ENCODE measurements around the gene EML5. TPM values are rescaled to one million over a fixed set of nuclear protein-coding genes. Genes with fewer than 3 reads are reported as not detected.

The EML5 gene
- total RNA-seq: 3.8 TPM

DNA sequence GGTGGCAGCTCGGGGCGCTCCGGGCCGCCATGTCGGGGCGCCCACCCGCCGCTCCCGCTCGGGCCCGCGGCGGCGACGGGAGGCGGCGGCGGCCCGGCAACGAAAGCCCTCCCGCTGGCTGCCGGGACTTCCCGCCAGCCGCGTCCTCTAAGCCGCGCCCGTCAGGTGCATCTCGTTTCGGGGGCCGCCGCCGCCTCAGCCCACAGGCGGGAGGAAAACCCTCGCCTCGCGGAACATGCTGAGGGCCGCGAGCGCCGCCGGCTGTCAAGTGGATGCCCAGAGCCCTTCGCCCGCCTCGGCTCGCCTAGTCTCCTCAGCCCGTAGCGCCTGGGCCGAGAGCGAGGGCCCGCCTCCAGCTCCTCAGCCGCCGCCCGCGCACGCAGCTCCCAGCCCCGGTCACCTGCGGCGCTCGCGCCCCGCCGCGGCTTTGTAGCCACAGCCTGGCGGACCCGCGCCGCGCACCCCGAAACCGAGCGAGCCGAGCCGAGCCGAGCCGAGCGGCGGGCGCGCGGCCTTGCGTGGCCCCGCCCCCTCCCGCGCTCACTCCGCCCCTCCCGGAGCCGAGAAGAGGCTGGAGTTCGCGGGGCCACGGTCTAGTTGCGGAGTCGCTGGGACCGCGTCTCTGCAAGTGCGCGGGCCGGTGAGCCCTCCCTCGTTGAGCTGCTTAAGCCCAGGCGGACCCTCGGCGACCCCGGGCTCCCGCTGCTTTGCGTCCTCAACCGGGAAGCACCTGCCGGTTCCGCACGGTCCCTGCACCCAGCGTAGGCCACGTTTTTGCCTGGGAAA, at the start of gene EML5:
Gene EML5 (minus strand): TSS at position 481 of the 786 bp plus-strand sequence. CDS start 450 bp downstream, at position 31.
- H3K4me1 ChIP-seq (ENCODE audit: insufficient read depth, low read length): peaks cover 12% of the 10 kb centered on the region
- H3K9me3 ChIP-seq (ENCODE audit: low read depth, low read length): no peaks in the 10 kb centered on the region
- peak within 1 kb of the TSS; percentile 41 for H3K4me3 ChIP-seq (ENCODE audit: low read length)
- peaks cover 25% of the 10 kb centered on the region for H3K27me3 ChIP-seq (ENCODE audit: insufficient read depth, low read length)

- H3K4me1 ChIP-seq (ENCODE audit: insufficient read depth, low read length): no peaks in the 10 kb centered on the region
- H3K4me3 ChIP-seq (ENCODE audit: low read length): no peak overlapping the region
- no peaks in the 10 kb centered on the region for H3K9me3 ChIP-seq (ENCODE audit: low read depth, low read length)
- no peaks in the 10 kb centered on the region for H3K27me3 ChIP-seq (ENCODE audit: insufficient read depth, low read length)
These were observed 49.7 kb upstream of the EML5 start for GRCh38 chr14:88842414-88842813.

GRCh38 chr14:88841741-88842140, 49.0 kb upstream of the EML5 start:
- Histone ChIP-seq H3K4me3 (ENCODE audit: low read length) (no peak overlapping the region), H3K9me3 (ENCODE audit: low read depth, low read length) (no peaks in the 10 kb centered on the region), H3K4me1 (ENCODE audit: insufficient read depth, low read length) (no peaks in the 10 kb centered on the region), H3K27me3 (ENCODE audit: insufficient read depth, low read length) (no peaks in the 10 kb centered on the region)

- Histone ChIP-seq H3K4me3 (ENCODE audit: low read length) (no peak overlapping the region), H3K4me1 (ENCODE audit: insufficient read depth, low read length) (no peaks in the 10 kb centered on the region), H3K27me3 (ENCODE audit: insufficient read depth, low read length) (no peaks in the 10 kb centered on the region), H3K9me3 (ENCODE audit: low read depth, low read length) (no peaks in the 10 kb centered on the region)
These were observed 48.2 kb upstream of the EML5 start for GRCh38 chr14:88840926-88841325.

DNA sequence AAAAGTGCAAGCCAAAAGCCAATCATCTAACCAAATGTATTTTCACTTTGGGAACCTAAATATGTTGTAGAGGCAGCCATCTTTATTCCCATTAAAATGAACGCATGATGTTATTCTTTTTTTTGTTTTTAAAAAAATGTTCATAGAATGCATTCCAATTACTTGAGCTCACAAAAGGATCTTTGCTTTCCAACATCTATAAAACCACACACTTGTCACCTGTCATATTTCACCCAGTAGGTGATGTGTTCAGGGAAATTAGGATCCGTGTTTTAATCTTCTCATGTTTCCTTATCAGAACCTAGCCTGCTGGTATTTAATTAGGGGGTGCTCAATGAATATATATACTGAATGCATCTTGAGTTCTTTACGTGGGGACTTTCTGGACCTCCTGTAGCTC, 45.3 kb upstream of the EML5 start:
- no peaks in the 10 kb centered on the region for H3K27me3 ChIP-seq (ENCODE audit: insufficient read depth, low read length)
- no peaks in the 10 kb centered on the region for H3K4me1 ChIP-seq (ENCODE audit: insufficient read depth, low read length)
- H3K9me3 ChIP-seq (ENCODE audit: low read depth, low read length): no peaks in the 10 kb centered on the region
- H3K4me3 ChIP-seq (ENCODE audit: low read length): no peak overlapping the region

DNA sequence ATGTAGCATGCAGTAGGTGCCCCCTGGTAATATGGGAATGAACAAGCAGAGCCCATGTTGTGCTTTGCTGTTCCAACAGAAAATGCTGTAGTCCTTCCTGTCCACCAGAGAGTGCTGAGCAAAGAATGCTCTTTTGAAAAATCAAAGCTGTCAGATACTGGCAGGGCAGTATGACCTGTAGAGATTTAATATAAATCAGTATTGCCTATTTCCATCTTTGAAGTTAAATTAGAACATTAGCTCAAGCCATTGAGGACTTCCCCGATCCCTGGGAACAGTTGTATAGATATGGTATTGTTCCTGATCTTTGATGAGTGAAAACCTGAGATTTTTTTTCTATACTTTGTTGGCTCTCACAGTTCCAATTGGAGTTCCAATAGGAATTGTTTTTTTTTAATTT, 44.7 kb upstream of the EML5 start:
- H3K4me1 ChIP-seq (ENCODE audit: insufficient read depth, low read length): no peaks in the 10 kb centered on the region
- H3K27me3 ChIP-seq (ENCODE audit: insufficient read depth, low read length): no peaks in the 10 kb centered on the region
- H3K9me3 ChIP-seq (ENCODE audit: low read depth, low read length): no peaks in the 10 kb centered on the region
- H3K4me3 ChIP-seq (ENCODE audit: low read length): no peak overlapping the region

GRCh38 chr14:88835661-88836060, 42.9 kb upstream of the EML5 start:
- no peaks in the 10 kb centered on the region for H3K27me3 ChIP-seq (ENCODE audit: insufficient read depth, low read length)
- H3K4me1 ChIP-seq (ENCODE audit: insufficient read depth, low read length): no peaks in the 10 kb centered on the region
- no peak overlapping the region for H3K4me3 ChIP-seq (ENCODE audit: low read length)
- H3K9me3 ChIP-seq (ENCODE audit: low read depth, low read length): no peaks in the 10 kb centered on the region

GRCh38 chr14:88834883-88835431, 42.2 kb upstream of the EML5 start:
- no peaks in the 10 kb centered on the region for H3K9me3 ChIP-seq (ENCODE audit: low read depth, low read length)
- H3K27me3 ChIP-seq (ENCODE audit: insufficient read depth, low read length): no peaks in the 10 kb centered on the region
- peaks cover 3% of the 10 kb centered on the region for H3K4me1 ChIP-seq (ENCODE audit: insufficient read depth, low read length)
- no peak overlapping the region for H3K4me3 ChIP-seq (ENCODE audit: low read length)

GRCh38 chr14:88831284-88831683, 38.5 kb upstream of the EML5 start:
- Histone ChIP-seq H3K4me1 (ENCODE audit: insufficient read depth, low read length) (peaks cover 12% of the 10 kb centered on the region), H3K9me3 (ENCODE audit: low read depth, low read length) (no peaks in the 10 kb centered on the region), H3K27me3 (ENCODE audit: insufficient read depth, low read length) (no peaks in the 10 kb centered on the region), H3K4me3 (ENCODE audit: low read length) (no peak overlapping the region)

DNA sequence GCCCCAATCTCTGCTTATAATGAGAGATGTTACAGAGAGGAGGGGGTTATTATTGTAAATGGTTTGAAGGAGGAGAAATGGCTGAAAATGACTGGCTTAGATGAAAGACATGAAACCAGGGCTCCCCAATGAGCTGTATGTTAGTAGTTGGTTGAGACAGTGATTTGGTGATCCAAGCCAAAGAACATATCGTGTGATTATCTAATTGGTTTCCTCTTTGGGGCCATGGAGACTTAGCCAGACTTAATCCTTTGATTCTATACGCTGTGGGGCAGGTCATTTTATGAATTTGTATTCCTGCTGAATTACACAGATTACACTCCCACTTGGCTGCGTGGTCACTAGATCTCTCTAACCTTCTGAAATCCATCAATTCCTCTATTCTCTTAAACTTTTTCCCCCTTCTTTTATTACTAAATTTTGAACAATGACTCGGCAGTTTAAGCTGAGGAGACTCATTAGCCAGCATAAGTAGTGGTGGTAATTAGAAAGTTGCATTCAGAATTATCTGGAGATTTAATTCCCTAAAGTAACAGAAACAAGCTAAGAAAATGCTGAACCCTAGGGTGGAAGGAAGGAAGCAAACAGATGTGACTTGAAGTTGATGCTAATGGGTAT, 37.0 kb upstream of the EML5 start:
- Histone ChIP-seq H3K4me1 (ENCODE audit: insufficient read depth, low read length) (peaks cover 16% of the 10 kb centered on the region), H3K9me3 (ENCODE audit: low read depth, low read length) (no peaks in the 10 kb centered on the region), H3K4me3 (ENCODE audit: low read length) (no peak overlapping the region)

GRCh38 chr14:88829188-88829587, 36.4 kb upstream of the EML5 start:
- Histone ChIP-seq H3K4me1 (ENCODE audit: insufficient read depth, low read length) (peaks cover 19% of the 10 kb centered on the region), H3K9me3 (ENCODE audit: low read depth, low read length) (no peaks in the 10 kb centered on the region), H3K4me3 (ENCODE audit: low read length) (no peak overlapping the region), H3K27me3 (ENCODE audit: insufficient read depth, low read length) (no peaks in the 10 kb centered on the region)

More for the DNA sequence above, 37.0 kb upstream of the EML5 start:
- no peaks in the 10 kb centered on the region for H3K27me3 ChIP-seq (ENCODE audit: insufficient read depth, low read length)

DNA sequence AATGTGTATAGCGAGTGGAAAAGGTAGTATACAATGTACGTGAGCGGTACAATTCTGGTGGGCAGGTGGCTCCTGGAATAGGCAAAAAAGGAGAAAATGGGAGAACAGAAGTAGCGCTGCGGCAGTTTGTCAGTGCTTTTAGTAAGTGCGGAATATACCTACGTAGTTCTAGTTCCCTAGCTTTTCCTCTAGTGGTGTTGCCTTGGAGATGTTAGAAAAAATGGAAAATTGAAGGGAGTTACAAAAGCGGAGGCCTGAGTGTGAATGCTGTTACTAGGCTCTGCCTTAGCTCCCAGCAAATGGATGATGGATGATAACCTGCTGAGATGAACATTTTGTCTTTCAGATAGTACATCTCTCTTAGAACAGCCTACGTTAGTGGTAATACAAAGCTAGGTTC, 32.8 kb upstream of the EML5 start:
- Histone ChIP-seq H3K27me3 (ENCODE audit: insufficient read depth, low read length) (no peaks in the 10 kb centered on the region), H3K4me3 (ENCODE audit: low read length) (no peak overlapping the region), H3K9me3 (ENCODE audit: low read depth, low read length) (no peaks in the 10 kb centered on the region), H3K4me1 (ENCODE audit: insufficient read depth, low read length) (peaks cover 23% of the 10 kb centered on the region)

GRCh38 chr14:88825078-88825458, 32.3 kb upstream of the EML5 start:
- Histone ChIP-seq H3K4me1 (ENCODE audit: insufficient read depth, low read length) (peaks cover 21% of the 10 kb centered on the region), H3K4me3 (ENCODE audit: low read length) (peak overlapping the region; percentile 62), H3K9me3 (ENCODE audit: low read depth, low read length) (no peaks in the 10 kb centered on the region), H3K27me3 (ENCODE audit: insufficient read depth, low read length) (peaks cover 4% of the 10 kb centered on the region)

GRCh38 chr14:88824314-88825077, 31.7 kb upstream of the EML5 start, which contains the start of gene TTC8:
TTC8 (plus strand) TSS chr14:88824651; CDS start chr14:88824708, 57 bp downstream.
- peak within 1 kb of the TSS; percentile 62 for H3K4me3 ChIP-seq (ENCODE audit: low read length)
- H3K27me3 ChIP-seq (ENCODE audit: insufficient read depth, low read length): peaks cover 5% of the 10 kb centered on the region
- H3K4me1 ChIP-seq (ENCODE audit: insufficient read depth, low read length): peaks cover 15% of the 10 kb centered on the region
- no peaks in the 10 kb centered on the region for H3K9me3 ChIP-seq (ENCODE audit: low read depth, low read length)

- peaks cover 8% of the 10 kb centered on the region for H3K27me3 ChIP-seq (ENCODE audit: insufficient read depth, low read length)
- peaks cover 11% of the 10 kb centered on the region for H3K4me1 ChIP-seq (ENCODE audit: insufficient read depth, low read length)
- peak overlapping the region; percentile 62 for H3K4me3 ChIP-seq (ENCODE audit: low read length)
- no peaks in the 10 kb centered on the region for H3K9me3 ChIP-seq (ENCODE audit: low read depth, low read length)
These were observed 31.2 kb upstream of the EML5 start for GRCh38 chr14:88823968-88824313.
